GM19452 (cell line): ENCODE data around the gene RARRES2.
"Not testable (repeated sequence)": the region's sequence is repeated elsewhere in the genome, so short reads cannot be mapped to it uniquely, and the experiment has no call there.

Experiments
- ATAC-seq: cut with Tn5 transposase; IDR thresholded peaks from one replicate; pipeline ENCODE4 v1.9.1; 2021; ENCODE audit not compliant: unreplicated experiment

Gene RARRES2

DNA sequence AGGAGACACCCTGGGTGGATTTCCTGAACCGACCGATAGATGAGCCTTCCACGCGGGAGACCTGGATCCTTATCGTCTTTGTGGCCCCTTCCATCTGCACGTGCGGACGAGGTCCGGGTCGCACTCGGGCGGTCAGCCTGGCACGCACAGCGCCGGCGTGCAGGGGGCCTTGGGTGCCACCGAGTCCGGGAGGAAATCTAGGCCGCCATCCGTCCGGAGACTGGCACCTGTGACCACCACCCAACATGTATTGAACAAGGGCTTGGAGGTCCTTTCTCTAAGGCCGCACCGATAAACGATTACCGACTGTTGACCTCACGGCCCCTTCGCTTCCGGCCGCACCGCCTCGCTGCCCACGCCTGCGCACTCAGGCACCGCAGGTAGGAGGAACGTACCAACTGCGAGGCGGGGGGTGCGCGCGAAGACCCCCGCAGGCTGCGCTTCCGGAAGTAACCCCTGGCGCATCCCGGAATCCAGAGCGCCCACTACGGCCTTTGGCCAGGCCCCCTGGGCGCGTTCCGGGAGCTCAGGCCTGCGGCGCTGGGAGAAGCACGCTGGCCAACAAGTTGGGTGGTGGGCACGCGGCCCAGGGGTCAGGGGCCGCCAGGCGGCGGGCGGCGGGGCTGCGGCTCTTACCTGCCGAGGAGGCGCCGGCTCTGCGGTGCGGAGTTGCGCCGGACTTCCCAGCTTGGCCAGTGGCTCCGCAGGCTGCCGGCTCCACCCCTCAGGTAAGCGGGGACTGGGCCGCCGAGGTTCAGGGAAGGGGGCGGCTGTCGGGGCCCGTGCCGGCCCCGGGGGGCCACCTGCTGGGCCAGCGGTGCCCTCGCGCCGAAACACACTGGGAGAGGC, 18.4 kb downstream of the RARRES2 start, which contains the start of the genes ACTR3C and LRRC61:
ACTR3C (minus strand) TSS at position 713 of the 849 bp plus-strand sequence. CDS start 28,249 bp downstream, outside the sequence.
LRRC61 (plus strand) TSS at position 523 of the 849 bp plus-strand sequence. CDS start 13,507 bp downstream, outside the sequence.
- peak; percentile 57 for ATAC-seq

DNA sequence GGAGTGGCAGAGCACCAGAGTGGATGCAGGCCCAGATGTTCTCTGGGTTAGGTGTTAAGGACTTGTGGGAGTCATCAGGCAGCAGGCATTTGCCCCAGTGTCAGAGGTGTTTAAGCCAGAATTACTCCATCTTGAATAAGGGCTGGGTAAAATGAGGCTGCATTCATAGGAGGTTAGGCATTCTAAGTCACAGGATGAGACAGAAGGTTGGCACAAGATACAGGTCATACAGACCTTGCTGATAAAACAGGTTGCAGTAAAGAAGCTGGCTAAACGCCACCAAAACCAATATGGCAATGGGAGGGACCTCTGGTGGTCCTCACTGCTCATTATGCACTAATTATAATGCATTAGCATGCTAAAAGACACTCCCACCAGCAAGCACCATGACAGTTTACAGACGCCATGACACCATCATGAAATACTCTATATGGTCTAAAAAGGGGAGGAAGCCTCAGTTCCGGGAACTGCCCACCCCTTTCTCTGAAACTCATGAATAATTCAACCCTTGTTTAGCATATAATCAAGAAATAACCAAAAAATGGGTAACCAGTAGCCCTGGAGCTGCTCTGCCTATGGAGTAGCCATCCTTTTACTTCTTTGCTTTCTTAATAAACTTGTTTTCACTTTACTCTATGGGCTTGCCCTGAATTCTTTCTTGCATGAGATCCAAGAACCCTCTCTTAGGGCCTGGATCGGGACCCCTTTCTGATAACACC, 19.2 kb downstream of the RARRES2 start:
- ATAC-seq, result no peak

DNA sequence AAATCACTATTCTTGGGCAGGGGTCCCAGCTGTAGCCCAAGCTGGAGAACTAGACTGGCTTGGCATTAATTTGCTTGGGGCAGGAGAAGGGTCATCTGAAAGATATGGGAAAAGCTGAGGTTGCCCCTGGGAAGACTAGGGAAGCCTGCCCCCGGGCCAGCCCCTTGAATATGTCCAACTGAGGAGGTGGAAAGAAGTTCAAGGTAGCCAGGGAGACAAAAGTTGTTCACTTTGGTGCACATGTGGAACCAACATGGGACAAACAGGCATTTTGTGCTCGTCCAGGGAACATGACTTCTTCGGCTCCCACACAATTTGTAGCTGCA, 19.7 kb downstream of the RARRES2 start:
- ATAC-seq, result no peak

DNA sequence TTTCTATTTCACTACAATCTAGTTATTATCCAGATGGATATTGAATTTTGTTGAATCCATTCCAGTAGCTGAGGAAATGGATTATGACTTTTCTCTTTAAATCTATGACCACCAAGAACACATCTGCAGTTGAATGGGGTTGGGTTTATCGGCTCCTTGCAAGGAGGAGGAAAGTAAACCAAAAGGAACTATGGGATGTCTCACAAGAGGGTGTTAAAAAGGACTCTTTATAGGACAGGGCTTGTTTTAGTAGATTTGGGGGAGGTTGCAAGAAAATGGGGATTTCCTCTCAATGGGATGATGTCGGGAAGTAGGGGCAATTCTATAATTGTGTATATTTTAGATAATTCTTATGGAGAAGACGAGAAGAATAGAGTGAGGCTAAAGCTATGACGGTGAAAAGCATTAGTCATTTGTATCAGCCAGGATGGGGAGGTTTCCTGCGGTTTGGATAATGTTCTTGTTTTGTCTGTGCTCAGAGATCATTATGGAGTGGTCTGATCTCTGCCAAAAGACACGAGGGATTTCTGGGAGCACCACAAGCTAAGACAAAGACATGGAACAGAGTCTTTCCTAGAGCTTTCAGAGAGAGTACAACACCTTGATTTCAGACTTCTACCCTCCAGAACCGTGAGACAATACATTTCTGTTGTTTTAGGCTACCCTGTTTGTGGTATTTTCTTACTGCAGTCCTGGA, 23.5 kb downstream of the RARRES2 start:
- ATAC-seq, result no peak

DNA sequence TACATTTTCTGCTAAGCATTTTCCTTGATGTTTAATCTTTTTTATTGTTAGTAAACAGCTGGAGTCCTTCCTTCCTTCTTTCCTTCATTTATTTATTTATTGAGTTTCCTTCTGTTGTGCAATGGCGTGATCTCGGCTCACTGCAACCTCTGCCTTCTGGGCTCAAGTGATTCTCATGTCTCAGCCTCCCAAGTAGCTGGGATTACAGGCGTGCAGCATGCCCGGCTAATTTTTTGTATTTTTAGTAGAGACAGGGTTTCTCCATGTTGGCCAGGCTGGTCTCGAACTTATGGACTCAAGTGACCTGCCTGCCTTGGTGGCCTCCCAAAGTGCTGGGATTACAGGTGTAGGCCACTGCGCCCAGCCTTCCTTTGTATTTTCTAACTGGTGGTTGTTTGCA, 24.4 kb downstream of the RARRES2 start:
- not testable (repeated sequence) for ATAC-seq

DNA sequence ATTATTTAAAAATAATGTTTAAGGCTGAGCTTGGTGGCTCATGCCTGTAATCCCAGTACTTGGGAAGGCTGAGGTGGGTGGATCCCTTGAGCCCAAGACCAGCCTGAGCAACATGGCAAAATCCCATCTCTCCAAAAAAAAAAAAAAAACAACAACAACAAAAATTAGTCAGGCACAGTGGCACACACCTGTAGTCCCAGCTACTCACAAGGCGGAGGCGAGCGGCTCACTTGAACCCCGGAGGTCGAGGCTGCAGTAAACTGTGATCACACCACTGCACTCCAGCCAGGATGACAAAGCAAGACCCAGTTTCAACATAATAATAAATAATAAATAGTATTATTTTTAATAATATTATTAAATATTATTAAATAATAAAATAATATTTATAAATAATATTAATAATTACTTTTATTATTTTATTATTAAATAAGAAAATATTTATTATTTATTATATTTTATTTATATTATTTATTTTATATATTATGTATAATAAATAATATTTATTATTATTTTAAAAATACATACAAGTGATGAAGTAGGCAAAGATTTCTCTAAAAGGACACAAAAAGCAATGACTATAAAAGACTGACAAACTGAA, 26.7 kb downstream of the RARRES2 start:
- ATAC-seq, result no peak

DNA sequence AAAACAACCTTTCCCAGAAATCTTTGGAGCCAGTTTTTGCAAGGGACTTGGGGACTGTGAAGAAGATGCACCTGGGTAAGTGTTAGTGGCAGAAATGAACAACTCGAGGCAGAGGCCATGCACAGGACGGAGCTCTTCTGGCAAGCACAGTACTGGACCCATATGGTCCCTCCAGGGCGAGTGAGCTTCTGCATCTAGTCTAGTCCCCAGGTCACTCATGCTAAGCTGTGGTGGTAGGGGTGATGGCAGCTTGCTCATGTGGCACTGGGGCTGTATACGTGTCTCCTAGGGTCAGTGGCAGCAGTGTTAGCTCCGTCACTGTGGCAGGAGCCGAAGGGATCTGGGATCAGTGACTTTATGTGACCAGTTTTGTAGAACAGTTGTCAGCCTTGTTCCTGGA, 27.6 kb downstream of the RARRES2 start:
- no peak for ATAC-seq

DNA sequence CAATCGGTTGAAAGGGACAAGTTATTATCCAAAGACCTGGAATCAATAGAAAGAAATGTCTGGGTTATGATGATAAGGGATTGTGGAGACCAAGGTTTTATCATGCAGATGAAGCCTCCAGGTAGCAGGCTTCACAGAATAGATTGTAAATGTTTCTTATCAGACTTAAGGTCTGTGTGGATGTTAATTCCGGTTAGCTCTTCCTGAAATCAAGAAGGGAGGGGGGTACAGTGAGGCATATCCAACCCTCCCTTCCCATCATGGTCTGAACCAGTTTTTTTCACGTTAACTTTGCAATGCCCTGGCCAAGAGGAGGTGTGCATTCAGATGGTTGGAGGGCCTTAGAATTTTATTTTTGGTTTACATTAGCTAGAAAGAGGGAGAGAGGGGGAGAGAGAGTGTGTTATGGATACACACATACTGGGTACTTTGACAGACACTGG, 28.0 kb downstream of the RARRES2 start:
- no peak for ATAC-seq

DNA sequence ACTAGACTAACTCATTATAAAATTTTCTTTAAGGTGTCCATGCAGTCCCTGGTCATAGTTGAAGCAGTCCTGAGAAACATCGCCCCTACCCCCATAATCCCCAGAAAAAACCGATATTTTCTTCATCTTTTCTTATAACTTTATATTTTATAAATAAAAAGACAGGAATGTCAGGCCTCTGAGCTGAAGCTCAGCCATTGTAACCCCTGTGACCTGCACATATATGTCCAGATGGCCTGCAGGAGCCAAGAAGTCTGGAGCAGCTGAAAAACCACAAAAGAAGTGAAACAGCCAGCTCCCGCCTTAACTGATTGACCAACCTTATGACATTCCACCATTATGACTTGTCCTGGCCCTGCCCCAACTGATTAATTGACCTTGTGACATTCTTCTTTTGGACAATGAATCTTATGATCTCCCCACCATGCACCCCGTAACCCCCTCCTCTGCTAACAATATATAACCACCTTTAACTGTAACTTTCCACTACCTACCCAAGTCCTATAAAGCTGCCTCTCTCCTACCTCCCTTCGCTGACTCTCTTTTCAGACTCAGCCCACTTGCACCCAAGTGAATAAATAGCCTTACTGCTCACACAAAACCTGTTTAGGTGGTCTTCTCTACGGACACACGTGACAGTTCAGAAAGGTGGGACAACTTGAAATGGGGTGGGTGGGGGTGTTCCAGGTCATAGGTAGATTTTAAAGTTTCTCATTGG, 28.6 kb downstream of the RARRES2 start:
- ATAC-seq, result not testable (repeated sequence)

DNA sequence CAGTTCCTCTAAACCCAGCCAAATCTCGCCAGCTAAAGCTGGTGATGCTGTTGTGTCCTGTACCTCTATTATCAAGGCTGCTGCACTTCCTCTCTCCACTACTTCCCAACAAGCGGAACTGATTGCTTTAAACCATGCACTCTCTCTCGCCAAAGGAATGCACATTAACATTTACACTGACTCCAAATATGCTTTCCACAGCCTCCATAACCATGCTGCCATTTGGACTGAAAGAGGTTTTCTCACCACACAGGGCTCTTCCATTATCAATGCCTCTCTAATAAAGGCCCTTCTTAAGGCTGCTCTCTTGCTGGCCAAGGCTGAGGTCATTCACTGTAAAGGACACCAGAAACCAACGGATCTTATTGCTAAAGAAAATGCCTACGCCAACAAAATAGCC, 29.7 kb downstream of the RARRES2 start:
- ATAC-seq, result no peak

DNA sequence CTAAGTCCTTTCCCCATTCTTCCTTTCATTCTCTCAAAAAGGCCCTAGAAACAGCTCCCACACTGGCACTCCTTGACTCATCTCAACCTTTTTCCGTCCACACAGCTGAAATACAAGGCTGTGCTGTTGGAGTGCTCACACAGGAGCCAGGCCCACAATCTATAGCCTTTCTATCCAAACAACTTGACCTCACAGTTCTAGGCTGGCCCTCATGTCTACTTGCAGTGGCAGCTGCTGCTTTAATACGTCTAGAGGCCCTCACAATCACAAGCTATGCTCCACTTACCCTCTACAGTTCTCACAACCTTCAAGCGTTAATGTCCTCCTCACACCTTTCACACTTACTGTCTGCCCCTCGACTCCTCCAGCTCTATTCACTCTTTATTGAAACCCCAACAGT, 30.3 kb downstream of the RARRES2 start:
- ATAC-seq, result no peak

DNA sequence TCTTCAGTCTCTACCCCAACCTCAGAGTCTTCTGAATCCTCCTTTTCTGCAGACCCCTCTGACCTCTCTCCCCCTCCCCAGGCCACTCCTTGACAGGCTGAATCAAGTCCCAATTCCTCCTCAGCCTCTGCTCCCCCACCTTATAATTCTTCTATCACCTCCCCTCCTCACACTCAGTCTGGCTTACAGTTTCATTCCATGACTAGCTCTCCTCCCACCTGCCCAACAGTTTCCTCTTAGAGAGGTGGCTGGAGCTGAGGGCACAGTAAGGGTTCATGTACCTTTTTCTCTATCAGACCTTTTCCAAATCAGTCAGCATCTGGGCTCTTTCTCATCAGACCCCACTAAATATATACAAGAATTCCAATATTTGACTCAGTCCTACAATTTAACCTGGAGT, 32.9 kb downstream of the RARRES2 start:
- no peak for ATAC-seq

DNA sequence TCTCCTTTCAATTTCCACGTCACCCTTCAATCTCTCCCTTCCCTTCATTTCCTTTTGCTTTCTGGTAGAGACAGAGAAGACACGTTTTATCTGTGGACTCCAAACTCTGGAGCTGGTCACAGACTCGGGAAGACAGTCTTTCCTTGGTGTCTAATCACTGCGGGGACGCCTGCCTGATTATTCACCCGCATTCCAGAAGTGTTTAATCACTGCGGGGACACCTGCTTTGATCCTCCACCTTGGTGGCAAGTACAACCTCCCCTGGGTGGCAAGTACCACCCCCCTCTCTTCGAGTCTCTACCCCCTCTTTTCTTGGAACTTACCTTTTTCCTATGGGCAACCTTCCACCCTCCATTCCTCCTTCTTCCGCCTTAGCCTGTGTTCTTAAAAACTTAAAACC, 33.5 kb downstream of the RARRES2 start:
- no peak for ATAC-seq

DNA sequence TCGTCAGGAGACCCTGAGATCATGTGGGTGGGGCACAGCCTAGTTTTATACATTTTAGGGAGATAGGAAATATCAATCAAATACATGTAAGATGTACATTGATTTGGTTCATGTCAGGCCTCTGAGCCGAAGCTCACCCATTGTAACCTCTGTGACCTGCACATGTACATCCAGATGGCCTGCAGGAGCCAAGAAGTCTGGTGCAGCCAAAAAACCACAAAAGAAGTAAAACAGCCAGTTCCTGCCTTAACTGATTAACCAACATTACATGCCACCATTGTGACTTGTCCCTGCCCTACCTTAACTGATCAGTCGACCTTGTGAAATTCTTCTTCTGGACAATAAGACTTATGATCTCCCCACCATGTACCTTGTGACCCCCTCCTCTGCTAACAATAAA, 34.3 kb downstream of the RARRES2 start:
- ATAC-seq, result no peak

DNA sequence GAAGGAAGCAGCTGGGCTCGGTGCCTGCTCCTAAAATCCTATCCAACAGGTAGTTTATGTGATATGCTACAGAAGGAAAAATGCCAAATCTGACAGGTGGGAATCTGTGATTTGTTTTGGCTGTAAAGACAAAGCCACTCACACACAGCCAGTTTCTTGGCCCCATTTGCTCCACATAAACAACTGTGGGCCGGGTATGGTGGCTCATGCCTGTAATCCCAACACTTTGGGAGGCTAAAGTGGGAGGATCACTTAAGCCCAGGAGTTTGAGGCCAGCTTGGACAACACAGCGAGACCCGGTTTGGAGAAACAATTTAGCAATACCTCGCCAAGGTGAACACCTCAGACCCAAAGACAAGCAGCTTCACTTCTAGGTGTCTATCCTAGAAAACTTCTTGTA, 35.1 kb downstream of the RARRES2 start:
- not testable (repeated sequence) for ATAC-seq

DNA sequence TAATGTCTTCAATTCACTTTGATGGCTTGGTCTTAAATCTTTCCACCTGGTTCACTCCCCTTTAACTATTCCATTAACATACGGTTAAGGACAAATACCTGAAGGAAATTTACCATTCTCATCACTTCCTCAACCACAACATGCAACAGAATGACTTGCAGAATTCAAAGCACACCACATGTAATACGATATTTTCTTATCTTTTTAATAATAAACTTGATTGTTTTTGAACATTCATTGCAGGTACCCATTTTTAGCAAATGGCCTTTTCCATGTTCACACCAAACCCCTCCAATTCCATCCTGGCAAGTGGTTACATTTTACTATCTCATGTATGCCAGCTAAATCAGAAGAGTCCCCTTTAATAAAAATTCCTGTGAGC, 35.5 kb downstream of the RARRES2 start:
- ATAC-seq, result not testable (repeated sequence)

DNA sequence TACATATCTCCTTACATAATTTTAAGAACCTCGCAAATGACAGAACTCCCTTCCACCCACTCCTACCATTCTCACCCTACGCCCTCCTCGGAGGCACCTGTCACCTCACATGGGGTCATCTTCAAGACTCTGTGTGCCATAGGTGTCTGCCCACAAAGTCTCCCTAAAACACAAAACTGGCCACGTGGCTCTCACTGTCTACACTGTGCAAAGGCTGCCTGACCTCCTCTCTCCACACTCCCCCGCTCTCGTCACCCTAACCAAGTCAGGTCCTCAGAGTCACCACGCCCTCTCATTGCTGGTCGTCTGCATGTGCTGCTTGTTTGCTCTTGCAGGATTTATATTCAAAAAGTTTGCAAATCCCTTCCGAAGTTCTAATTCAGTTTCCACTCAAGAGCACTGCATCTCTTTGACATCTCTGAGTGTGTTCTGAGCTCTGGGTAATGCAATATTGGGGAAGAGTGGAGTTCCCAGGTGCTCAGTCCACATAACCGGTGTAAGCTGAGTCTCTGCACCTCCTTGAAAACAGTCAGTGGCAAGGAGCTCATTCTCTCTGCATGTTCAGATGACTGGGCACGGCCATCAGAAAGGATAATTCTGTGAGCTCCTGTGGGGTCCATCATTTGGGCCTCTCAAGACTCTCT, 36.0 kb downstream of the RARRES2 start:
- not testable (repeated sequence) for ATAC-seq

DNA sequence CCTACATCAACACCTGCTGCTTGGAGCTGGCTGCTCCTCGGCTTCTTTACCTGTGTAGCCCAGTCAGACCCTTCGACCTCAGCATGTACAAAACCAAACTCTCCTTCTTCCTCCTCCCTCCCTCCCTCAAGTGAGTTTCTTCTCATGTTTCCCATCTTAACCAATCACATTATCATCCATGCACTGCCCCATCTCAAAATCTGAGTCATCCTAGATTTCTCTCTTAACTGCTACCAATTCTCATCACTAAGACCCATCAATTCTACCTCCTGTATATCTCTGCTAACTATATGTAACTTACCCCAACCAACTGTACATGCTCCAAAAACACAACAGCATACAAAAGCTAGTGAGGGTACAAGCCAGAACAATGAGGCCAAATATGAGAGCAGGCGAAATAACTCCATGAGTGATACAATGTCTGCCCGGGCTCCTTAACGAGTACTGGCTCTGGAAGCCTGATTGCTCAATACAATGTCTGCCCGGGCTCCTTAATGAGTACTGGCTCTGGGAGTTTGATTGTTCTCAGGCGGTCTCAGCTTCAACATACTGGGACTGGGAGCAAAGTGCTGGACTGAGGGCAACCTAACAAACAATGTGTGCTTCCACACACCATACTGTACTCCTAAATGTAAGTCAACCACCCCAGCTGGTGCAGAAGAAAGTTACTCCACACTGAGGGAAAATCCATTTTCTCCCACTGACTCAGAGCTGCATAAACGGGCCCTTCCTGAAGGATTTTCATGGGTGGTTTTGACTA, 36.8 kb downstream of the RARRES2 start:
- not testable (repeated sequence) for ATAC-seq

DNA sequence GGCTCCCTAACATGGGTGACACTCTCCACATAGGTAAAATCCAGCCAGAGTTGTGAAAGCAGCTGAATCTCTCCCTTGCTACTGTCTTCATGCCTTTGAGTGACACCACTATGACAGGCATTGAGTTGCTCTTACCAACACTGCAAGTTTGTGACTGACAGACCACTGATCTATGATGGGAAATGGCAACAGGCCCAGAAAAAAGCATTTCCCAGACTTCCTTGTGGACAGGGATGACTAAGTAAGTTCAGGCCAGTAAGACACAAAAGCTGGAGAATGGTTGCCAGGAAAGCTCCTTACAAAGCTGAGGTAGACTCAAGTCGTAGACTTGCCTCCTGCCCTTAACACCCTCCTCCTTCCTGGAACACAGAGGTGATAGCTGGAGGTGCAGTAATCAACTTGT, 38.5 kb downstream of the RARRES2 start:
- not testable (repeated sequence) for ATAC-seq
